ENCODE results near the gene ALDH6A1. TPM values are rescaled to one million over a fixed set of nuclear protein-coding genes. Genes with fewer than 3 reads are reported as not detected.

ALDH6A1 gene
- total RNA-seq, 1 experiment from 2014 or later = 21.6 TPM

GRCh38 chr14:74048281-74048680 is 36.0 kb downstream of the ALDH6A1 start (continued):
- TF ChIP-seq ZNF281 (CRISPR knock-in tag; IDR thresholded peaks at IDR 0.05) (no peak), CBFB (CRISPR knock-in tag; IDR thresholded peaks at IDR 0.05; ENCODE audit: low read depth) (no peak), ZNF263 (CRISPR knock-in tag; IDR thresholded peaks at IDR 0.05; ENCODE audit: low read depth) (no peak), ZNF425 (CRISPR knock-in tag; conservative IDR thresholded peaks at IDR 0.05) (no peak), ZNF512 (CRISPR knock-in tag; IDR thresholded peaks at IDR 0.05; ENCODE audit: borderline replicate concordance) (no peak)

GRCh38 chr14:74045522-74045921 is 38.7 kb downstream of the ALDH6A1 start:
- ChIA-PET POLR2A (no interaction called here), CTCF (no interaction called here)
- no peaks in the 10 kb centered on the region for H3K27me3 Mint-ChIP-seq (ENCODE audit: low read depth)
- H3K36me3 Mint-ChIP-seq = no peaks in the 10 kb centered on the region
- ATAC-seq (no peak), DNase-seq (ENCODE audit: low spot score) (no peak)
- no peak overlapping the region for H3K27ac Mint-ChIP-seq
- no peaks in the 10 kb centered on the region for H3K9me3 Mint-ChIP-seq
- TF ChIP-seq RORB (CRISPR knock-in tag; IDR thresholded peaks at IDR 0.05) (no peak), ZNF232 (CRISPR knock-in tag; IDR thresholded peaks at IDR 0.05) (no peak), CTCF (IDR thresholded peaks at IDR 0.05) (no peak), JUN (CRISPR knock-in tag; IDR thresholded peaks at IDR 0.05) (no peak), FOXJ3 (CRISPR knock-in tag; IDR thresholded peaks at IDR 0.05; ENCODE audit: borderline replicate concordance) (no peak), STAT6 (CRISPR knock-in tag; conservative IDR thresholded peaks at IDR 0.05; ENCODE audit: low read depth) (no peak), NR3C1 (CRISPR knock-in tag; conservative IDR thresholded peaks at IDR 0.05; ENCODE audit: low read depth) (no peak), OVOL2 (CRISPR knock-in tag; IDR thresholded peaks at IDR 0.05; ENCODE audit: borderline replicate concordance) (no peak)
- no peaks in the 10 kb centered on the region; the same call in 1 of the 2 replicates for H3K4me1 Mint-ChIP-seq
- no peak overlapping the region for H3K4me3 Mint-ChIP-seq

All from WTC11 (cell line).